Measurements from ENCODE around the gene LTF. TPM values are rescaled to one million over a fixed set of nuclear protein-coding genes. Genes with fewer than 3 reads are reported as not detected.

LTF gene
- polyA plus RNA-seq, 1 donor from 2014 or later = not detected

DNA sequence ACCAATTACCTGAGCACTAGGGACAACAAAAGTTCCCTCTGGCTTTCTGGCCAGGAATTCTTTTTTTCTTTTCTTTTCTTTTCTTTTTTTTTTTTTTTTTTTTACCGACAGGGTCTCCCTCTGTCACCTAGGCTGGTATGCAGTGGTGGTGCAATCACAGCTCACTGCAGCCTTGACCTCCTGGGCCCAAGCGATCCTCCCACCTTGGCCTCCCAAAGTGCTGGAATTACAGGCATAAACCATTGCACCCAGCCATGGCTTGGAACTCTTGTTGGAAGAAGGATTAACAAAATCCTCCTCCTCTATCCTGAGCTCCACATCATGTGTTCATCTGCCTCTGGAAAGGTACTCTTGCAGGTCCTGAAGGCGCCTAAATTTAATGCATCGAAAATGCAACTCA, 2.9 kb upstream of the LTF start:
- Histone ChIP-seq H3K4me2 (ENCODE audit: low read length) (no peak overlapping the region), H3K27me3 (ENCODE audit: insufficient read depth, low read depth, low read length) (peaks cover 23% of the 10 kb centered on the region), H3K79me2 (replicated peaks; ENCODE audit: insufficient read depth, low read length) (no peaks in the 10 kb centered on the region), H3F3A (ENCODE audit: insufficient read depth, low read length, poor library complexity, severe bottlenecking) (no peaks in the 10 kb centered on the region), H4K20me1 (ENCODE audit: insufficient read depth) (no peaks in the 10 kb centered on the region), H3K9ac (ENCODE audit: low read length) (no peak overlapping the region), H3K9me3 (ENCODE audit: low read length) (no peaks in the 10 kb centered on the region), H3K36me3 (ENCODE audit: insufficient read depth, low read length) (no peaks in the 10 kb centered on the region), H2AFZ (ENCODE audit: low read depth, low read length) (no peak overlapping the region), H3K27ac (ENCODE audit: low read length) (no peak overlapping the region), H3K4me3 (ENCODE audit: low read length) (no peak overlapping the region), H3K9me2 (ENCODE audit: insufficient read depth, low read length) (no peaks in the 10 kb centered on the region)
- TF ChIP-seq POLR2AphosphoS5 (IDR thresholded peaks at IDR 0.05) (no peak), EZH2 (IDR thresholded peaks at IDR 0.05; ENCODE audit: borderline replicate concordance, insufficient read depth, low read length, poor library complexity, severe bottlenecking) (no peak), EP300 (conservative IDR thresholded peaks at IDR 0.05; ENCODE audit: poor library complexity, severe bottlenecking) (no peak), RAD21 (conservative IDR thresholded peaks at IDR 0.05) (no peak), SMC3 (conservative IDR thresholded peaks at IDR 0.05; ENCODE audit: poor library complexity) (no peak), TAF1 (IDR thresholded peaks at IDR 0.05; ENCODE audit: low read depth) (no peak), MXI1 (conservative IDR thresholded peaks at IDR 0.05; ENCODE audit: poor library complexity, severe bottlenecking) (no peak)
- TF ChIP-seq, protein P1, sequence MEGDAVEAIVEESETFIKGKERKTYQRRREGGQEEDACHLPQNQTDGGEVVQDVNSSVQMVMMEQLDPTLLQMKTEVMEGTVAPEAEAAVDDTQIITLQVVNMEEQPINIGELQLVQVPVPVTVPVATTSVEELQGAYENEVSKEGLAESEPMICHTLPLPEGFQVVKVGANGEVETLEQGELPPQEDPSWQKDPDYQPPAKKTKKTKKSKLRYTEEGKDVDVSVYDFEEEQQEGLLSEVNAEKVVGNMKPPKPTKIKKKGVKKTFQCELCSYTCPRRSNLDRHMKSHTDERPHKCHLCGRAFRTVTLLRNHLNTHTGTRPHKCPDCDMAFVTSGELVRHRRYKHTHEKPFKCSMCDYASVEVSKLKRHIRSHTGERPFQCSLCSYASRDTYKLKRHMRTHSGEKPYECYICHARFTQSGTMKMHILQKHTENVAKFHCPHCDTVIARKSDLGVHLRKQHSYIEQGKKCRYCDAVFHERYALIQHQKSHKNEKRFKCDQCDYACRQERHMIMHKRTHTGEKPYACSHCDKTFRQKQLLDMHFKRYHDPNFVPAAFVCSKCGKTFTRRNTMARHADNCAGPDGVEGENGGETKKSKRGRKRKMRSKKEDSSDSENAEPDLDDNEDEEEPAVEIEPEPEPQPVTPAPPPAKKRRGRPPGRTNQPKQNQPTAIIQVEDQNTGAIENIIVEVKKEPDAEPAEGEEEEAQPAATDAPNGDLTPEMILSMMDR (IDR thresholded peaks at IDR 0.05; ENCODE audit: poor library complexity, severe bottlenecking) = no peak
- TF ChIP-seq, protein P2, sequence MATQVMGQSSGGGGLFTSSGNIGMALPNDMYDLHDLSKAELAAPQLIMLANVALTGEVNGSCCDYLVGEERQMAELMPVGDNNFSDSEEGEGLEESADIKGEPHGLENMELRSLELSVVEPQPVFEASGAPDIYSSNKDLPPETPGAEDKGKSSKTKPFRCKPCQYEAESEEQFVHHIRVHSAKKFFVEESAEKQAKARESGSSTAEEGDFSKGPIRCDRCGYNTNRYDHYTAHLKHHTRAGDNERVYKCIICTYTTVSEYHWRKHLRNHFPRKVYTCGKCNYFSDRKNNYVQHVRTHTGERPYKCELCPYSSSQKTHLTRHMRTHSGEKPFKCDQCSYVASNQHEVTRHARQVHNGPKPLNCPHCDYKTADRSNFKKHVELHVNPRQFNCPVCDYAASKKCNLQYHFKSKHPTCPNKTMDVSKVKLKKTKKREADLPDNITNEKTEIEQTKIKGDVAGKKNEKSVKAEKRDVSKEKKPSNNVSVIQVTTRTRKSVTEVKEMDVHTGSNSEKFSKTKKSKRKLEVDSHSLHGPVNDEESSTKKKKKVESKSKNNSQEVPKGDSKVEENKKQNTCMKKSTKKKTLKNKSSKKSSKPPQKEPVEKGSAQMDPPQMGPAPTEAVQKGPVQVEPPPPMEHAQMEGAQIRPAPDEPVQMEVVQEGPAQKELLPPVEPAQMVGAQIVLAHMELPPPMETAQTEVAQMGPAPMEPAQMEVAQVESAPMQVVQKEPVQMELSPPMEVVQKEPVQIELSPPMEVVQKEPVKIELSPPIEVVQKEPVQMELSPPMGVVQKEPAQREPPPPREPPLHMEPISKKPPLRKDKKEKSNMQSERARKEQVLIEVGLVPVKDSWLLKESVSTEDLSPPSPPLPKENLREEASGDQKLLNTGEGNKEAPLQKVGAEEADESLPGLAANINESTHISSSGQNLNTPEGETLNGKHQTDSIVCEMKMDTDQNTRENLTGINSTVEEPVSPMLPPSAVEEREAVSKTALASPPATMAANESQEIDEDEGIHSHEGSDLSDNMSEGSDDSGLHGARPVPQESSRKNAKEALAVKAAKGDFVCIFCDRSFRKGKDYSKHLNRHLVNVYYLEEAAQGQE (IDR thresholded peaks at IDR 0.05; ENCODE audit: borderline replicate concordance) = no peak

DNA sequence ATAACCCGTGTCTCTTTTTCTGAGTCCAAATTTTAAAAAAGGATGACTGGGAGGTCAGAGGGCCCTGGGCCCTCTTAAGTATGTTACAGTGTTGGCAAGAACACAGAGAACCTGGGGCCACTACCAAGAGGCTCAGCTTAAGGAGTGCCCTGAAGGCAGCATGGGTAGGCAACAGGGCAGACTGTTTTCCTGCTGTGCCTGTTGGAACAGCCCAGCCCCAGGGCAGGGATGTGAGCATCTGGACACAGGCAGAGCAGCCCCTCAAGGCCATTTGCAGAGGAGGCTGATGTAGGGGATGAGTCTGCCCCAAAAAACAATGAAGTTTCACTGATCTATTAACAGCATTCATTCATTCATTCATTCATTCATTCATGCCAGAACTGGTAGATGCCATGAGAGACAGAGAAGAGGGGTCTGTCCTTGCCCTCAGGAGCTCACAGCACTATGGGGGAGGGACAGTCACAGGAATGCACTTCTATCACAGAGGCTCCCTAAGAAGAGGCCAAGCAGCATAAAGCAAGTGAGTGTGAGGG, 2.2 kb upstream of the LTF start:
- no peak overlapping the region for H3K9ac ChIP-seq (ENCODE audit: low read length)
- no peak overlapping the region for H2AFZ ChIP-seq (ENCODE audit: low read depth, low read length)
- H3K9me2 ChIP-seq (ENCODE audit: insufficient read depth, low read length) = no peaks in the 10 kb centered on the region
- no peaks in the 10 kb centered on the region for H3F3A ChIP-seq (ENCODE audit: insufficient read depth, low read length, poor library complexity, severe bottlenecking)
- H3K9me3 ChIP-seq (ENCODE audit: low read length) = no peaks in the 10 kb centered on the region
- H3K4me3 ChIP-seq (ENCODE audit: low read length) = no peak overlapping the region
- no peaks in the 10 kb centered on the region for H4K20me1 ChIP-seq (ENCODE audit: insufficient read depth)
- H3K4me2 ChIP-seq (ENCODE audit: low read length) = no peak overlapping the region
- no peak overlapping the region for H3K27ac ChIP-seq (ENCODE audit: low read length)
- H3K79me2 ChIP-seq (replicated peaks; ENCODE audit: insufficient read depth, low read length) = no peaks in the 10 kb centered on the region
- no peaks in the 10 kb centered on the region for H3K36me3 ChIP-seq (ENCODE audit: insufficient read depth, low read length)
- H3K27me3 ChIP-seq (ENCODE audit: insufficient read depth, low read depth, low read length) = peaks cover 23% of the 10 kb centered on the region
- TF ChIP-seq EP300 (conservative IDR thresholded peaks at IDR 0.05; ENCODE audit: poor library complexity, severe bottlenecking) = no peak
- TF ChIP-seq RAD21 (conservative IDR thresholded peaks at IDR 0.05) = no peak
- TF ChIP-seq POLR2AphosphoS5 (IDR thresholded peaks at IDR 0.05) = no peak
- TF ChIP-seq EZH2 (IDR thresholded peaks at IDR 0.05; ENCODE audit: borderline replicate concordance, insufficient read depth, low read length, poor library complexity, severe bottlenecking) = no peak
- no peak for TF ChIP-seq TAF1 (IDR thresholded peaks at IDR 0.05; ENCODE audit: low read depth)
- TF ChIP-seq, protein P2 (IDR thresholded peaks at IDR 0.05; ENCODE audit: borderline replicate concordance) = no peak
